ENCODE results near the gene RUNX1. TPM values are rescaled to one million over a fixed set of nuclear protein-coding genes. Genes with fewer than 3 reads are reported as not detected.

The RUNX1 gene
- total and polyA plus RNA-seq, 10 of the 15 experiments (the other 5 are each of a cell fraction or from before 2014, with no cell fraction given): 0.90 to 15.2 (median 4.1) TPM

- TF ChIP-seq NKRF (conservative IDR thresholded peaks at IDR 0.05) (no peak), IKZF2 (IDR thresholded peaks at IDR 0.05) (no peak), ATF7 (IDR thresholded peaks at IDR 0.05; ENCODE audit: low read depth) (no peak), KLF5 (IDR thresholded peaks at IDR 0.05; ENCODE audit: partially characterized antibody) (no peak), NR2C2 (IDR thresholded peaks at IDR 0.05; ENCODE audit: borderline replicate concordance, control insufficient read depth, insufficient read length, low read depth) (no peak), IRF5 (IDR thresholded peaks at IDR 0.05; ENCODE audit: borderline replicate concordance) (no peak), PAX5 (IDR thresholded peaks at IDR 0.05; ENCODE audit: borderline replicate concordance, low read depth, low read length) (no peak), SMC3 (IDR thresholded peaks at IDR 0.05; ENCODE audit: borderline replicate concordance, low read length) (no peak), POU2F2 (IDR thresholded peaks at IDR 0.05; ENCODE audit: borderline replicate concordance, low read depth, low read length) (no peak), MEF2B (IDR thresholded peaks at IDR 0.05; ENCODE audit: partially characterized antibody, poor library complexity, severe bottlenecking) (no peak), MLLT1 (IDR thresholded peaks at IDR 0.05) (no peak)
Observed at GRCh38 chr21:34885125-34885524, 164.0 kb downstream of the RUNX1 start (continued).

Data from GM12878 (cell line).